Measurements from ENCODE around the gene LRRFIP1.

LRRFIP1 gene

DNA sequence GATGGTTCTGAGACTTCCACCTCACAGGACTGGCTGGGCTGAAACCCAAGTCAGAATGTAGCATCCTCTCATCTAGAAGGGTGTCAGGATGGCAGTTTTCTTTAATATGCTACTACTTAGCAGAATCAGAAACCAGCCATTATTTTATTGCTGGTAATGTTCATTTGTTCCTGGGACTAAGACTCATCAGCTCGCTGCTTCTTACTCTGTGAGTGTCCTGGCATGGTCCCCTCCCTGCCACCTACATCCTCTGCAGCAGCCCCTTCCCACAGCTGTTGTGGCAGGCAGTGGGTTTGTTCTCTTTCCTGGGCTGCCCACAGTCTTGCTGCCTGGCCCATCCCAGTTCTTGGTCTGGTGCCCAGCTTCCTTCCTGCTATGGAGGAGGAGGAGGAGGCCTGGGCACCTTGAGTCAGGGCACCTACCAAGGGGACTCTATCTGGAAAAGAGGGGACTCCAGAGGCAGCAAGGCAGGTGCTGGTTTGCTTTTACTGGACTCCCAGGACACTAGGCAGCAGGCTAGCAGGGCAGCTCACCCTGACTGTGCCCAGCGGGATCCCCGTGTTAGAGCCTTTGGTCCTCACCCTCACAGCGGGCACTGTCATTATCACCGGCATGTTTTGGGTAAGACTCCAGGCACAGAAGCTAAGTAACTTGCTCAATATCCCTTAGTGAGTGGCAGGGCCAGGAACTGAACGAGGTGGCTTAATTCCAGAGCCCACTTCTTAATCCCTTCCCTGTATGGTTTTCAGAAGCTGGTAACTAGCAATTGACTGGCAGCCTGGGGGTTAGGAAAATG, 62.1 kb downstream of the LRRFIP1 start:
- DNase-seq (ENCODE audit: low read depth), result no peak

DNA sequence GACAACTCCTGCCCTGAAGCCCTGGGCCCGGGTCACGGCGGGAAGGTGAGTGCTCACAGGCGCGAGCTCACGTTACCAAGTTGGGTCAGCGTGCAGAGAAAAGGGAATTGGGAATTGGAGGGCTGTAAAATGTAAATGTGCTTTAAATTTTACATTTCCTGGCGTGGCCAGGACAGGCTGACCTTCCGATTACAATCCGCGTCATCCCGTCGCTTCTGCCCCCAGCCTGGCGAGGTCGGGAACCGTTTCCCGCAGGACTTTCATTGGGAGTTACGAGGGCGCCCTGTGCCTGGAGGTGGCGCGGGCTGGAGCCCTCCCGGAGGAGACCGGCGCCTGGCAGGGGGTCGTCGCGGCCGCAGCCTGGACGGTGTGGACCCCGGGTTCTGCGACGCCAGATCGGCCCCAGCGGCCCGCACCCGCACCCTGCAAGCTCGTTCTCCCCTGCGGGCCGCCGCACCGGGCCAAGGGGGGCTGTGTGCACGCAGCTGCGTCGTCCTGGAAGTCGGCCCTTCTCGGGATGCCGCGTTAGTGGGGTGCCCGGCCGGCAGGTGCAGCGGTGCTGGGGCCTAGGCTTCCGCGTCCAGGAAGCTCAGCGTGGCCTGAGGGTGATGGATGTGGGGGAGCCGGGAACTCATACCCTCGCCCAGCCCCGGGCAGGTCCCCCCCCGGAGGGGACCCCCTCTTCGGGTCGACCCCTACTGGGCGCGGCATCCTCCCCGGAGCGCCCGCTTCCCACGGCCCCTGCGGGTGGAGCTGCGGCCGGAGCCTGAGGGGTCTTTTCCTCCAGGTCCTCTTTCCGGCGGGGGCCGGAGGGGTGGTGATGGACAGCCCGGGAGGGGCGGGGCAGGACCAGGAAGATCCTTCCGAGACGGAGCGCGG, 63.9 kb downstream of the LRRFIP1 start:
- DNase-seq (ENCODE audit: low read depth), result no peak

DNA sequence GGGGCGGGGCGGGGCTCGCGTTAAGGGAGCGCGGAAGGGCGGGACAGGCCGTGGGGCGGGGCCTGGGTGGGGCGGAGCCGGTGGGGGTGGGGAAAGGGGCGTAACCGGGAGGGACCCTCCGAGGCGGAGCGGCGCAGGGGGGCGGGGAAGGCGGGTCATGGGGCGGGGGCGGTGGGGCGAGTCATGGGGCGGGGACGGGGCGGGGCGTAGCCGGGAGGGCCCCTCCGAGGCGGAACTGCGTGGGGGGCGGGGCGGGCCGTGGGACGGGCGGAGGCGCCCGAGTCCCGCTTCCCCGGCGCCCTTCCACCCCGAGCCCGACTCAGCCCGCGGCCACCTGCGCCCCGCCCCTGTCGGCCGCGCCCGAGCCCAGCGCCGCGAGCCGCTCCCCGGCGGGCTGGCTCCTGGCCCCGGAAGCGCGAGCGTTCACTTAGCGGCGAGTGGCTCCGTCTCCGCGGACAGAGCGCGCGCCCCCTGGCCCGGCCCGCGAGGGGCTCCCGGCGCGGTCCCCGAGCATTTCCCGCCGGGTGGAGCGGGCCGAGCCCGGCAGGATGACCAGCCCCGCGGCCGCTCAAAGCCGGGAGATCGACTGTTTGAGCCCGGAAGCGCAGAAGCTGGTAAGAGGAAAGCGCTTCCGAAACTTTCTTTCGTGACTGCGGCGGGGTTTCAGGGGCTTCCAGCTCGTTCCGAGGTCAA, 64.7 kb downstream of the LRRFIP1 start:
- peak; percentile 94 for DNase-seq (ENCODE audit: low read depth)

DNA sequence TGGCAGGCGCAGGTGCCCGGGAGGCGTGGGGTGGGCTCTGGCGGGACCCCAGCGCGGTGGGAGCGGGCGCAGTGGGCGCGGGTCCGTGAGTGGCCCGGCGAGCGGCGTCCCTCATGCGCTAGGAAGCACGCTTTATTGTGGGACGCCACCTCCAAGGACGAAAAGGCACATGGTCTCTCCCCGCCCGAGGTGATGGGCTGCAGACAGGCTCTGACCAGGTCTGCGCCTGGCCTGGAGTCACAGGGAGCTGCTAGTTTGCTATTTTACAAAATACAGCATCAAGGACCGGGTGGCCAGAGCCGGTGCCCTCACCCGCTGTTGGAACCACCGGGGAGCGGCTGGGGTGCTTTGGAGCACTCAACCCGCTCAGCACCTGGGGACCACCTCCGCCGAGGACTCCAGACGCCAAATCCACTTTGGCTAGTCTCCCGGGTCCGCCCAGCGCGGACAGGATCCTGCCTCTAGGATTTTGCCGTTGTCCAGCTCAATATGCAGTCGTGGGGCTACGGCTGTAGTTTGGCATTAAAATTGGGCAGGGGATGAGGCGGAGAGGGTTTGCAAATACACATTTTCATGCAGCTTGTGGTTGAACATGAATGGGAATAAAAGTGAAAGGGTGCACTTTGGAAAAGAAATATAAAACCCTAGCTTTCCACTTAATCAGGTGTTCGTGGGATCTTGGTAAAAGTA, 65.4 kb downstream of the LRRFIP1 start:
- no peak for DNase-seq (ENCODE audit: low read depth)

DNA sequence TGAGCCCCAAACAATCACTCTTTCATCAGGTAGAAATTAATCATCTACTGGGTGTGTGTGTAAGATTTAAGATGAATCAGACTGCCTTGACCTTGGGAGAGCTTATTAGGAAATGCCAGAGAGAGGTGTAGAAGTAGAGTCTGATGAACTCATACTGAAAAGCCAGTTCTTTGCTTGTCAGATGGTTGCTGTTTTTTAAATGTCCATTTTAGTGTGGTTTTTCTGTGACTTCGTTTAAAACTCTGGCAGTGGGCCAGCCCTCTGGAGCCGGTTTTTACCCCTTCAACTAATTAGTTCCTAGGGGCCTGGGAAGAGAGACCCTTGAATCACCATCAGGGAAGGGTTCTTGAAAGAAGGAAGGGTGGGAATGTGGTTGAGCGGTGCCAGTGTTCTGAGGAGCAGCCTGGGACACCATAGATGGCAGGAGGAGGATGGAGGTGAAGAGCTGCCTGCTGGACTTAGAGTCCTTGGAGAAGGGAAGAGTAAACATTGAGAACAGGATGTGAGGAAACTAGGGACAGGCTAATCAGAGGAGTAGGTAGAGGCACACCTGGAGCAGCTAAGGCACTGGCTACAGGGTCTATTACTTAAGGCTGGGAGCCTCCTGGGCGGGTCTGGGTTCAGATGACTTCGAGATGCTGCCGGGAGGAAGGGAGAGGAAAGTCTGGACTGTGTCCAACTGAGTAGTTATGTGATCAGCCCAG, 66.1 kb downstream of the LRRFIP1 start:
- DNase-seq (ENCODE audit: low read depth), result no peak

DNA sequence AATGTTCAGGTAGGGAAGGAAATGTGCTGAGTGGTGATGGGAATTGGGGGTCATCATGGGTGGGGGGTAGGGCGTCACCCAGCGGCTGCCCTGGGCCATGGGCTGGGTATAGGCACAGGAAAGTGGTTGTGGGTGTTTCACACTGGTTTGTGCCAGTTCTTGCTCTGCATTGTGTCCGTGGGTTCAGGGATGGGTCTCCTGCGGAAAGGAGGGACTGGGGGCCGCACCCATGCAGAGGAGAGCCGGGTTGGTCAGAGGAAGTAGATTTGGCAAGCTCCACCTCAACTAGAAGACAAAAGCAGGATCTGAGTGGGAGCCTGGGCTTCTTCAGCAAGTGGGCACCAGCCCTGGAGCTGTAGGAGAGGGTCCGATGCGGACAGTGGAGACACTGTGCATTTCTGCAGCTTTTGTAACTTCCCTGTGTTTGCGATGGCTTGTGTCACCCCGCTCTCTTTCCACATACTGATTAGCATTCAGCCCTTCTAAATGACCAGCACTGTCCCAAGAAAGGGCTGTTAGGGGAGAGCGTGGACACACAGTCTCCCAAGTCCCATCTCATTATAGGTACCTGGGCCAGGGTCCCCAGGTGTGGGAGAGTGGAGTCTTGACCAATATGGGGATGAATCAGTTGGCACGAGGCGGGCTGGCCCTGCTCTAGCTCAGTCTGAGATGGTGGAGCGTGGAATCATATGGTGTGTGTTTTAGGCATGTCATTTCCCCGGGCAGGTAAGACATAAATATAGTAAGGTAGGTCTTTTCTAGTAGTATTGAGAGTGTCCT, 67.2 kb downstream of the LRRFIP1 start:
- DNase-seq (ENCODE audit: low read depth), result no peak

DNA sequence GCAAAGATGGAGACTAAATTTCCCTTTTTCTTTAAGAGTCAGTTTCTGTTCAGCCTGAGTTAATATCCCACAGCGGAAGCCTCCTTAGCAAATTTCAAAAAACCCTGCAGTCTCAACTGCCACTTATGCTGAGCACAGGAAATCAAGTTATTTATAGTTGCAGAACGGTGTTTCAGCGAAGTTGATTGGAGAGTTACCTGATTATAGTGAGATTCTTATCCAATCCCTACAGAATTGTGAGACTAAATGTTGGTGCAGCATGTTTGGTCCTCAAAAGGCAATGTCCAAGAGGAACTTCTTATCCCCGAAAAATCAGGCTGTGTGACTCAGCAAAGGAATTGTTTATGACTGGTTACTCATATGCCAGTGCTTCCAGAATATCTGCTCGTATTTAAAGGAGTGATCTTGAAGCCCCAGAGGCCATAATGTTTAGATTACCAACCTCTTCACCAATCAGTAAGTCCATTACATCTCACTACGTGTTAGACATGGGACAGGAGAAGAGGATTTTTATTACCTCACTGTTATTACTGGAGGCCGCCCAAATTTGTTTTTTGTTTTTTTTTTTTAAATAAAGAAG, 67.9 kb downstream of the LRRFIP1 start:
- DNase-seq (ENCODE audit: low read depth), result no peak

DNA sequence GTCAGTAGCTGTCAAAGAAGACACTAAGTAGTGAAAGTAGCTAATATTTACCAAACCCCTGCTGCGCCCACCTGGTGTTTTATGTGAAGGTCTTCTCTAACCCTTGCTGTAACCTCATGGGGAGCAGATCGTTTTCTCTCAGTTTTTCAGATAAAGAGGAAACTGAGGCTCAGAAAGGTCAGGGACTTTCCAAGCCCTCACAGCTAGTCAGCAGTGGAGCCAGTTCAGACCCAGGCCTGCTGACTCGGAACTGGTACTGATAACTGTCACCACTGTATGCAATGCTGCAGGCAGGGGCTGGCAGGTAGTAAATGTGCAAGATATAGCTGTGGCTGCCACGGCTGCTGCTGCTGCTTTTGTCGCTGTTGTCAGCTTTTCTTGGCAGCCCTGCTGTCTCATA, 69.1 kb downstream of the LRRFIP1 start:
- no peak for DNase-seq (ENCODE audit: low read depth)

DNA sequence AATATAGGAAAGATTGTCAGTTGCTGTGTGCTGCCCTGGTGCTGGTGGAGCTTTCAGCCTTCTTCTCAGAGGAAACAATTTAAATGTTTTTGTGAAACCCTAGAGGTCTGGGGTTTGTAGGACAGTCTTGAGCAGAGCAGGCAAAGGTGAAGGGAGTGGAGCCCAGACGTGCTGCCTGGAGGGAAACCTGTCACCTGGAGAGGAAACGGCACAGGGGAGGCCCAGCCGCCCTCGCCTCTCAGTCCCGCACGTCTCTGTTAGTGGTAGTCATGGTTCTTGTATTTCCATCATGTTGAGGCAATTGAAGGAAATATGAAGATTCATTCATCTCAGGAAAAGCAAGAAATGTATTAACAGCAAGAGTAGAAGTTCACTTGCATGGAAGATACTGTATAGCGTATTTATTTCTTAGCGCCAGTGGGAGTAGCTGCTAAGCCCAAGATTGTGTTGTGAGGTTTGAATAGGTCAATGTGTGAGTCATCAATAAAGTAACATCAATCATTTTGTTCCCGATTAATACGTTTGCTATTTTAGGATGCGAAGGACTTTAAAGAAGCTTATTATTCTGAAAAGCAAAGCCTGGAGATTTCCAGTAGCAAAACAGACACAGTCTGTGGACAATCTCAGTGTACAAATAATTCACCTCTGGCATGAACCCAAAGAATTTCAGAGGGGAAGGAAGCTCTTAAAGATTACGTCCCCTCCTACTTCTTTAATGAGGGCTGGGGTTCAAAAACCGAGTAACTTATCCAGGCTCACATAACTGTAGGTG, 70.4 kb downstream of the LRRFIP1 start:
- DNase-seq (ENCODE audit: low read depth), result no peak

DNA sequence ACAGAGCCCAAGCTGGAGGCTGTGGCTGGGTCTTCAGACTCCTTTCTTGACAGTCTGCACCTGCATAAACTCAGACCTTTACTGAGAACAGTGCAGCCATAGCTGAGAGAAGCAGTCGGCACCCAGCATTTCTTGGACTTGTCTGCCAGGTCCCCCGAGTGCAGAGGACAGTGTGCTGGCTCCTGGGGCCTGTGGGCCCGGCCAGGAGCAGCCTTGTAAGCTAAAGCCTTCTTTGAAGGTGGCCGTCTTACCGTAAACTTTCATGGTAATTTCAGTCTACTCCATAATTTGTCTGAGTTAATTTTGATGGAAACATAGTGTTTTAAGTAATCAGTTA, 70.9 kb downstream of the LRRFIP1 start:
- no peak for DNase-seq (ENCODE audit: low read depth)

DNA sequence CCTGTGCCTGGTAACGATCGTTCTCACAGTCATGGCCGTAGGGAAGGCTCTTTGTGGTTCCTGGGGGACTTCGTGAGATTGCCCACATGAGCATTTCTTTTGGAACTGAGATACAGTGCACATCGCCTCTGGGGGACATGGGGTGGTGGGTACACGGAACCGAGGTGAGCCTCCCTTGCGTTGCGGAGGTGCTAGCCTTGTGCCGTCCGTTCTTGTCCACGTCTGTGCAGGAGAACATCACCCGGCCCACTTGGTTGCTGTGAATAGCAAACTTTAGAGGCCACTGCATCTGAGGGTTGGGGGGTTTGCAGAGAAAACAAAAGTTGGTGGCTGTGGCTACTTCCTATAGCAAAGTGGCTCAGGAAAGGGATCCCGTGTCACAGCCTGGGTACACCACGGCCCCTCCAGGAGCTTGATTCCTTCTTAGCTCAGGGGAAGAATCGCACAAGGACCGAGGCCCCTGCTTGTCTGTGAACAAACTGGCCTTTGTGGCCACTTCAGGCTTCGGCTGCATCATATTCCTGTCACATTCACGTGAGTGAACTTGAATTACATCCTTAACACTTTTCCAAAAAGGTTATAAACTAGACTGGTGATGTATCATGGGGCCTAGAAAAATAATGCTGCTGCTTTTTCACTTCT, 72.6 kb downstream of the LRRFIP1 start:
- DNase-seq (ENCODE audit: low read depth), result no peak

DNA sequence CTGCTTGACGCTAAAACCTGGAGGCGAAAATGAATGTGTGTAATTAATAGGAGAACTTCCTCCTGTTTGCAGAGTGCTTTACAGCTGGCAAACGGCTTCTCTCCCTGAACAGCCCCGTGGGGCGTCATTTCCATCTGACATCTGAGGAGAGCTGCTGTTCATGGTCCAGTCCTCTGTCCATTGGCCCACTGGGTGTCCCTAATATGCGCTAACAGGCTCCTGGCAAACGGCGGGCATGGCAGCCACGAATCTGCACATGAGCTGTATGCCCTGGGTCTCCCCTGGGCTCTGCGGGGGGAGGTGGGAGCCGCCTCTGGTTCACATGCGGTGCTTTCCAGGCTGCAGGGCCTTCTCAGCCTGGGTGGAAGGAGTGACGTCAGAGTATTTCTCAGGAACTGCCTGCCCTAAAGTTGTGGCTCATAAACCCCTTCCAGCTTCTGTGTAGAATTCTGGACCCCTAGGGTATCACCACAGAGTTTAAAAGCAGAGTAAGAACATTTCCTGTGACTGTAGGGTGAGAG, 73.2 kb downstream of the LRRFIP1 start:
- peak; percentile 65 for DNase-seq (ENCODE audit: low read depth)

DNA sequence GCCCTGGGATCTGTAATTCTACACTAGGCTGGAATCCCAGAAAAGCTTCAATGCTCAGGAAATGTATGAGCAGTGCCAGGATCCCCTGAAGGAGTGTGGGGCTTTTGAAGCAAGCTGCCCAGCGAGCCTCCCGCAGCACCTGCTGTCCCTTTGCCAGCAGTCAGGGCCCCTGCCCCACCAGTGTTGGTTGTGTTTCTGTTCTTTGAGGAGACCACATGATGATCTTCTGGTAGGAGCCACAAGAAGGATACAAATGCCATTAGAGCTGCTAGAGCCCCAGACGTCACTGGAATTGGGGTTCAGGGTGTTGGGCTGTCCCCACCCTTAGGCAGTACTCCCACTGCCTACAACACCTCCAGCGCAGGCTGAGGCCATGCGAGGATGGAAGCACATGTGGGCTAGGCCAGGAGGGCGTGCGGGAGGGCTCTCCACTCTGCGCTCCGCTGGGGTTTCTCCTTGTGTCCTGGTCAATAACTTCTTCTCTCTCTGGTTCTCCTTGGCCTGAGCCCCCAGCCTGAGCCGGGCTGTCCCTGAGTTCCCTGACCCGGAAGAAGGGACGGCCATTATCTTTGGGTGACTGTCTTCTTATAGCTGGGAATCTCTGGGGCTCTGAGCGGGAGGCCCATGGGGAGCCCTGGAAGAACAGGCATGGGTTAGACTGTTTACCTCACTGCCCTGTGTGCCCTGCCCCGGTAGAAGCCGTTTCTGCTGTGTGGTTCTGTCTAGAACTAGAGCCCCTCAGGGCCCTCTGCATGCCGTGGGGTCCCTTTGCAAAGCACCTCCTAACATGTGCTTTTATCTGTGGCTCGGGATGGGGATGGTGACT, 73.9 kb downstream of the LRRFIP1 start:
- no peak for DNase-seq (ENCODE audit: low read depth)

DNA sequence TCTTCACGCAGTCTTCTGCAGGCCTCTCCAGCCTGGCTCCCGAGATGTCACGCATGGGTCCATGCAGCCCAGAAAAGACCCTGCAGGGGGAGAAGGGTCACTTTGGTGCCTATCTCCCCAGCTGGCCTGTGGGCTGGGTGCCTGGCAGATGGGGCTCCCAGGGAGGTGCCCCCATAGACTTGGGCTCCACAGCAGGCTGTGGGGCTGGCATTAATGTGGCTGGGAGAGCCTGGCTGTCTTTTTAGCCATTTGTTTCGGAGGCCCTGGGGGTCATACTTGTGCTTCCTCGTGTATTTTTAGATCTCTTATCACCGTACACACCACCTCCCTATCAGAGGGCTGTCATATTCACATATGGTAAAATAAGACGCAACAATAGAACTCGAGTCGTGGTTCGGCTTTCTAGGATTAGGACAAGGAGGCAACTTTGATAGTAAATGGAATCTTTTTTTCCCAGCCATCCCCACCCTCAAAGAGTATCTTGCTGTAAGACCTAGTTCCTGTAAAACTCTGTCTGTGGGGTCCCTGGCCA, 74.5 kb downstream of the LRRFIP1 start:
- DNase-seq (ENCODE audit: low read depth), result no peak

DNA sequence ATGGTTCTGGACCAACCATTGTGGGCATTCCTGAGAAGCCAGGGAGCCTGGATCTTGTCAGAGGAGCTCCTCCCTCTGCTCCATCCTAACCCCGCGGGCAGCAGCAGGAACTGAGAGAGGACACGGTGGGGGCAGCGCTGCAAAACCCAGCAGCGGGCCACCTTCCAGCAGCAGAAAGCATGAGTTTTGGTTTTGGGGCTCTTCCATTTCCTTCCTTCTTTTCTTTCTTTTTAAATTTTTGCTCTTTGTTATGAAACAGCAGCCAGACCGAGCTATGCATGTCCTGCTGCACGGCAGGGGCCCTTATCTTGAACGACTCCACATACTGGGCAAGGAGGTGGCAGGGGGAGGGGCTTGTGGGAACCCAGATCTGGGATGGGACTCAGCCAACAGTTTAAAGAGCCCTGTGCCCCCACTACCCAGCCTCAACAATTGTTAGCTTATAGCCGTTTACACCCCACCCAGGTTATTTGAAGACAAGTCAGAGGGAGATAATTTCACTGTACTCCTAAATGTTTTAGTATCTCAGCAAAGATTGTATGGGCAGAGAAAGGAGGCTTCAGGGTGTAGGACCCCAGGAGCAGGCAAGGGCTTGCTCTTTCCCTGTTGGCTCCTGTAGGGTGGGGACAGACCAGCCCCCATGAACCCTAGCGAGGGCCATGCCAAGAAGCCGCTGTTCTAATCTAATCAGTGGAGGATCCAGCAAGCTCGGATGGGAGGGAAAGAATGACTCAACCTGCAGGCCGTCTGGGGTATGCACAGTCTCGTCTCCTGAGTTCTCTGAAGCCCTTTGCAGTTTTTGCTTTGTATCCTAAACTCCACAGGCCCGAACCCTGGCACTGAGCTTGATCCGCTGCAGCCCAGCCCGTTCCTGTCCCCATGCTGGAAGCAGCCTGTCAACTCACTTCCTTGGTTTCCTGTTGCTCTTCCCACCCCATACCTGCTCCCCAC, 75.3 kb downstream of the LRRFIP1 start:
- DNase-seq (ENCODE audit: low read depth), result peak; percentile 31
